Mucosa of descending colon (tissue), 3 donors: ENCODE data around the gene NMRK2. TPM values are rescaled to one million over a fixed set of nuclear protein-coding genes. Genes with fewer than 3 reads are reported as not detected.

Experiments used
- ATAC-seq: fragments of 200-7000 bp; cut with Tn5 transposase; one replicate; pipeline ENCODE4 v1.9.1; 2020; ENCODE audit warnings: mild to moderate bottlenecking, moderate library complexity
- DNase-seq, 3 donors: peaks; one replicate each; pipeline ENCODE4 v3.0.0-alpha.2; 2020
- H3K36me3 ChIP-seq: fragments of 200-600 bp; one replicate; pipeline ENCODE4 v1.8.0; 2021; ENCODE audit warnings: low read depth, mild to moderate bottlenecking
- H3K4me1 ChIP-seq: fragments of 200-600 bp; one replicate; pipeline ENCODE4 v1.8.0; 2021; ENCODE audit warnings: low read depth, mild to moderate bottlenecking
- H3K4me3 ChIP-seq: fragments of 200-600 bp; one replicate; pipeline ENCODE4 v1.8.0; 2021; ENCODE audit warnings: mild to moderate bottlenecking
- H3K9me3 ChIP-seq: fragments of 200-600 bp; one replicate; pipeline ENCODE4 v1.8.0; 2021; ENCODE audit warnings: mild to moderate bottlenecking
- CTCF ChIP-seq: fragments of 200-600 bp; IDR thresholded peaks from one replicate; pipeline ENCODE4 v1.8.0; 2022; ENCODE audit warnings: antibody characterized with exemption, mild to moderate bottlenecking
- intact Hi-C, 2 donors: fragments of 100-400 bp; cut with DNase I in 1 of 2; cut with micrococcal nuclease in 1 of 2; formaldehyde crosslinking; loops; one replicate each; pipeline versions ENCODE4 v1.11.0 to v1.11.1; 2022; cut with DNase I, micrococcal nuclease
- microRNA-seq: library from miRNA; unstranded; fragments of <30 nt; microRNA quantifications from one replicate; pipeline ENCODE4, GENCODE V29; 2019
- total RNA-seq, 3 donors: library from RNA; stranded (reverse); fragmentation: NEBNext Ultra II Directional in 2 of 3; extraction: Animal tissue kit (Norgen Biotek cat#: 25700) in 2 of 3; gene quantifications; one replicate each; pipeline versions ENCODE4 v1.2.1 to v1.2.4, GENCODE V29; 2021 to 2023
- donor health status: DM: no; HTN: no; CAD: no; lungs with moderate emphysema.
- donor health status: DM: no; HTN: no; CAD: no.
- donor health status: DM: no; HTN: yes; CAD: no.

NMRK2 gene
- total RNA-seq, 3 donors from 2014 or later = 0.36 TPM; not detected in 2

- Histone ChIP-seq H3K9me3 (no peaks in the 10 kb centered on the region), H3K4me1 (peaks cover 19% of the 10 kb centered on the region), H3K36me3 (no peaks in the 10 kb centered on the region), H3K4me3 (no peak overlapping the region)
- TF ChIP-seq CTCF = no peak
- DNase-seq (no peak), ATAC-seq (no peak)
- intact Hi-C loops = loop anchor here in 1 of 2 donors (10.0 kb wide), 1 partner anchor 54 kb away; no protein-coding TSS in a partner anchor
Observed at GRCh38 chr19:3990815-3991117, 57.9 kb downstream of the NMRK2 start.

Small RNA genes within 50 kb of the gene (microRNA-seq; reads per million reads assigned to microRNA genes)
- not detected for gene MIR637

Other genes with a start within 250 kb of the NMRK2 start
- 10 to 100 TPM; 23.1 to 95.2 (median 23.2) TPM for gene PIP5K1C, start 232.6 kb upstream of the NMRK2 start, total RNA-seq
- 100 to 1,000 TPM; 167 to 357 (median 285) TPM for gene TJP3, start 224.7 kb upstream of the NMRK2 start, total RNA-seq
- 10 to 100 TPM; 18.9 to 23.0 (median 19.2) TPM for gene APBA3, start 171.4 kb upstream of the NMRK2 start, total RNA-seq
- gene MRPL54, start 170.4 kb upstream of the NMRK2 start, total RNA-seq = 10 to 100 TPM; 51.6 to 64.9 (median 56.2) TPM
- not detected for gene RAX2, start 160.8 kb upstream of the NMRK2 start, total RNA-seq
- gene MATK, start 146.7 kb upstream of the NMRK2 start, total RNA-seq = 1 to 10 TPM; 2.2 to 3.6 (median 2.4) TPM
- gene ZFR2, start 64.0 kb upstream of the NMRK2 start, total RNA-seq = under 1 TPM in 1 of 3 donors, not detected in 2; 0.66 TPM
- 1 to 10 TPM in 1 of 3 donors, under 1 TPM in 2; 0.09 to 2.2 (median 0.22) TPM for gene ATCAY, start 52.4 kb upstream of the NMRK2 start, total RNA-seq
- 100 to 1,000 TPM in 1 of 3 donors, 10 to 100 TPM in 2; 51.3 to 121 (median 56.9) TPM for gene DAPK3, start 38.0 kb downstream of the NMRK2 start, total RNA-seq
- 1,000 to 10,000 TPM; 1,826 to 2,582 (median 2,012) TPM for gene EEF2, start 52.4 kb downstream of the NMRK2 start, total RNA-seq
- 10 to 100 TPM; 27.4 to 44.6 (median 29.5) TPM for gene PIAS4, start 74.7 kb downstream of the NMRK2 start, total RNA-seq
- gene ZBTB7A, start 133.8 kb downstream of the NMRK2 start, total RNA-seq = 100 to 1,000 TPM; 104 to 115 (median 112) TPM
- 100 to 1,000 TPM; 173 to 221 (median 192) TPM for gene MAP2K2, start 191.1 kb downstream of the NMRK2 start, total RNA-seq
- 1 to 10 TPM; 2.4 to 5.1 (median 3.4) TPM for gene CREB3L3, start 220.6 kb downstream of the NMRK2 start, total RNA-seq
- 100 to 1,000 TPM in 2 of 3 donors, 10 to 100 TPM in 1; 60.9 to 138 (median 118) TPM for gene SIRT6, start 249.5 kb downstream of the NMRK2 start, total RNA-seq
- gene ANKRD24, start 249.6 kb downstream of the NMRK2 start, total RNA-seq = 1 to 10 TPM in 2 of 3 donors, under 1 TPM in 1; 0.95 to 2.7 (median 1.3) TPM